NK-92 treated with Interleukin-12 subunit alpha and Interleukin-12 subunit beta, amount 100 ng/mL, for 24 hours (cell line): ENCODE results near the gene LSM14A.
"Not testable (repeated sequence)": the region's sequence is repeated elsewhere in the genome, so short reads cannot be mapped to it uniquely, and the experiment has no call there.

Source experiments
- DNase-seq: peaks from one replicate; lab custom pipeline; 2025; lab: John Stamatoyannopoulos, UW

Gene LSM14A

DNA sequence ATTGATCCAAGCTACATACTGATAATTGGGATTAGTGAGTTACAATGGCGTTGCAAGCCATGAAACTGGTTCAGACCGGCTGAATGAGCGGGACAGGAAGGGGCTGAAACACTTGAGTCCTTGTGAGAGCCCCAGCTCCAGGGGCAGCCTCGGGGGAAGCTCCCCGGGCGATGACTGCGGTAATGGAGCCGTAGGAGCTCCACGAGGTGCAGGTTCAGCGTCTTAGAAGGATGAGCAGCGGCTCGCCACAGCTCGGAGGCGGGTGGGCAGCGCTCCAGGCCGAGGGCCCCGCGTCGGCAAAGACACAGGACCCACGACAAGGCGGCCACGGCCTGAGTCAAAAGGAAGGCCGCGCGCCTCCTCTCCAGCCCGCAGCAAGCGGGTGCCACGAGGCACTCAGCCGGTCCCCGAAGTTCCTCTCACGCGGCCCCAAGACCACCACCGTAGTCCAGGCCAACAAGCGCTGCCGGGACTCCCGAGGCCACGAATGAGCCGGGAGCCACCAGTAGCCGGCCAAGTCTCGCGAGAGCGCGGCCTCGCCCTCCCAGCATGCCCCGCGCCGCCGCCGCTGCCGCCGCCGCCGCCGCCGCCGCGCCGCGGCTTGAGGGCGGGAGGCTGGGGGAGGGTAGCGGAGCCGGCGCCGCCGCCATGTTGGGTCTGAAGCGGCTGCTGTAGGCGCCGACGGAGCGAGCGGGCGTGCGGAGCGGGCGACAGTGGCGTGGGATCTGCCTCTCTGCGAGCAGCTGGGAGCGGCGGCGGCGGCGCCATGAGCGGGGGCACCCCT, at the start of gene LSM14A:
Gene LSM14A, plus strand, starts transcription at position 628 of the 784 bp plus-strand sequence. Its CDS starts 139 bp downstream, at position 767.
- peak; percentile 87 for DNase-seq

DNA sequence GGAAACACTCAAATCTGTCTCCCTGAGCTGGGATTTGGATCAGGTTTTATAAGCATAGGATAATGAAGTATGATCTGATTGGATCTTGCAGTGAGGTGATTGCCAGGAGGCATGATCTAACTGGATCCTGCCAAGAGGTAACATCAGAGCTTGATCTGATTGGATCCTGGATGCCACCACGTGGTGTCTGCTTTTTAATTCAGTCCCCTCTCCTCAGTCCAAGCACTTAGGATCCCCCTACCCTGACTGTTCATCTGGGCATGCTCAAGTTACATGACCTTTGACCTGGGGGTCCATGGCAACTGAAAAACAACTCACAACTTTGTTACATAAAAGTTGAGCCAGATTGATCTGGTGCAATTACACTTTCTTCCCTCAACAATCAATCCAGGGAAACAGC, 47.5 kb upstream of the LSM14A start:
- no peak for DNase-seq

- DNase-seq: no peak
Measured at GRCh38 chr19:34126966-34127365, 45.3 kb upstream of the LSM14A start.

- no peak for DNase-seq
Measured at GRCh38 chr19:34127684-34128189, 44.6 kb upstream of the LSM14A start.

- DNase-seq: no peak
Measured at GRCh38 chr19:34128558-34129250, 43.6 kb upstream of the LSM14A start.

DNA sequence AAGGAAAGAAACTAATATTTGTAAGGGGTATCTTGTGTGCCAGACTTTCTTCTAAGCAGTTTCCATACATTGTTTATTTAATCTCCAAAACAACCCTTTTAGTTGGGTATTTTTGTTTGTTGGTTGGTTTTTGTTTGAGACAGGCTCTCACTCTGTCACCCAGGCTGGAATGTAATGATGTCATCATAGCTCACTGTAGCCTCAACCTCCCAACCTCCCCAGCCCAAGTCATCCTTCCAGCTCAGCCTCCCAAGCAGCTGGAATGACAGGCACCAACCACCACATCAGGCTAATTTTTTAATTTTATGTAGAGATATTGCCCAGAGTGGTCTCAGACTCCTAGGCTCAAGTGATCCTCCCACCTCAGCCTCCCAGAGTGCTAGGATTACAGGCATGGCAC, 41.2 kb upstream of the LSM14A start:
- DNase-seq: no peak

GRCh38 chr19:34132145-34132544, 40.2 kb upstream of the LSM14A start:
- DNase-seq: not testable (repeated sequence)

- DNase-seq: not testable (repeated sequence)
Measured at GRCh38 chr19:34132706-34133105, 39.6 kb upstream of the LSM14A start.

- DNase-seq: peak; percentile 88
Measured at GRCh38 chr19:34134190-34135053, 37.9 kb upstream of the LSM14A start.

- no peak for DNase-seq
Measured at GRCh38 chr19:34135054-34135800, 37.1 kb upstream of the LSM14A start.

DNA sequence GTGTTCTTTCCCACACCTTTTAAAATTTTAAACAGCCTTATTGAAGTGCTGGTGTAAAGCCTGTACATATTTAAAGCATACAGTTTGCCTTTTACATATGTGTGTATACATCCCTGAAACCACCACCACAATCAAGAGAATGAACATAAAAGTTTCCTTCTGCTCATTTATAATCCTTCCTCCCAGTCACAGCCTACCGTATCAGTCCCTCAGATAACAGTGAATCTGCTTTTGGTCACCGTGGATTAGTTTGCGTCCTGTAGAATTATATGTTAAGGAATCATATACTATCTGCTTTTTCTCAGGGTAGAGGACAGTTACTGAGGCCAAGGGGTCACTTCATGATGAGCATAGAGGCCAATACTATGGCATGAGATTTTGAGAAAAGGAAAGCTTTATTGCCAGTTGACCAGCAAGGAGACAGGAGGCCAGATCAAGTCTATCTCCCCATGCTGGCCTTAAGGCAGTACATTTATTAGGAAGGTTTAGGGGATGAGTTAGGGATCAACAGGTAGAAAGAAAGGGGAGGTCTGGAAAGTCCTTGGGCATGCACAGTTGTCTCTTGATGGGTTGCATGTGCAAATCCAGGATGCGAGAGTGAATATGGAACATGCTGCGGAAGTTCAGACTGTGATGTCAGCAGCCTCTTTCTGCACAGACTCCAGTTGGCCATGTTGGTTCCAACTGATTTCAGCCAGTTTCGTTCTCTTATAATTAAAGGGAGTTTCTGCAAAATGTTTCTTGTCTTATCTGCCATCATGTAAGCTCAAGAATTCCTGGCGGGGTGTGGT, 36.3 kb upstream of the LSM14A start:
- no peak for DNase-seq

DNA sequence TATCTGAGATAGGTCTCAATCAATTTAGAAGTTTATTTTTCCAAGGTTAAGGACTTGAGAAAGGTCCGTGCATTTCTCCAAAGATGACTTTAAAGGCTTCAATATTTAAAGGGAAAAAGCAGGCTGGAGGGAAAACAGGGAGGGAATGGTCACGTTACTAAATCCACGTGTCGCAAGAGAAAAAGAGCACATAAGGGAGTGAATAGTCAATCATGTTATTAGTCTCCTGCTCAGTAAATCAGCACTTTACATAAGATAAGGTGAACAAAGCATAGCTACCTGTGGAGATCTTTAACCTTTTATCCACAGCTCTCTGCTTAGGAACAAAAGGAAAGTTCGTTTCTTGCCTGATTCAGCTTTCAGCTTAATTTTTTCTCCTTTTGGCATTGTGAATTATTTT, 31.3 kb upstream of the LSM14A start:
- DNase-seq: no peak

DNA sequence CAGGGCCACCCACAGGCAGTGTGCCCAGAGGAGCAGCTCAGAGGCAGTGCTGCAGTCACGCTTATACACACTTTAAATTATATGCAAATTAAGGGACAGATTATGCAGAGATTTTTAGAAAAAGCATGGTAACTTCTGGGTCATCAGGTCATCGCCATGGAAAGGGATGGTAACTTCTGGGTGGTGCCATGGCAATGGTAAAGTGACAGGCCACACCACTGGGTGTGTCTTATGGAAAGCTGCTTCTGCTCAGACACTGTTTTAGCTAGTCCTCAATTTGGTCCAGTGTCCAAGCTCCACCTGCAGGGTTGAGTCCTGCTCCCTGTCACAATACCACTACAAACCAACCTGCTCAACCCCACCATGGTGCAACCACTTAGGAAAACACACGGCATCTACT, 29.9 kb upstream of the LSM14A start:
- DNase-seq: no peak

GRCh38 chr19:34145741-34146202, 26.5 kb upstream of the LSM14A start:
- DNase-seq: peak; percentile 22

DNA sequence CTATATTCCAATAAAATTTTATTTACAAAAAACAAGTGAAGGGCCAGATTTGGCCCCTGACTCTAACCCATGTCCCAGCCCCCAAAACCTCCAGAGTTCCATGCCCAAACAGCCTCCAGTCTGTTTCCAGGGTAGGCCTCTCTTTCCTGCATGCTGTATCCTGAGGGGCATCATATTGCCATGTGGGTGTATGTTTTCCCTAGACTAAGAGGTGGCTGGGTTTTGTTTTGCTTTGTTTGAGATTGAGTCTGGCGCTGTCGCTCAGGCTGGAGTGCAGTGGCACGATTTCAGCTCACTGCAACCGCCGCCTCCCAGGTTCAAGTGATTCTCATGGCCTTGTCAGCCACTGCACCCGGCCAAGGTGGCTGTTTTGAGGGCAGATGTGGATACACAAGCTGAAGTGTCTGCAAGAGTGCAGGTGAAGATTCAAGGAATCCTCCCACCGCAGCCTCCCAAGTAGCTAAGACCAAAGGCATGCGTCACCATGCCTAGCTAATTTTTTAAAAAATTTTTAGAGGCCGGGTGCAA, 23.6 kb upstream of the LSM14A start:
- DNase-seq: no peak

- no peak for DNase-seq
Measured at GRCh38 chr19:34149873-34150272, 22.4 kb upstream of the LSM14A start.

DNA sequence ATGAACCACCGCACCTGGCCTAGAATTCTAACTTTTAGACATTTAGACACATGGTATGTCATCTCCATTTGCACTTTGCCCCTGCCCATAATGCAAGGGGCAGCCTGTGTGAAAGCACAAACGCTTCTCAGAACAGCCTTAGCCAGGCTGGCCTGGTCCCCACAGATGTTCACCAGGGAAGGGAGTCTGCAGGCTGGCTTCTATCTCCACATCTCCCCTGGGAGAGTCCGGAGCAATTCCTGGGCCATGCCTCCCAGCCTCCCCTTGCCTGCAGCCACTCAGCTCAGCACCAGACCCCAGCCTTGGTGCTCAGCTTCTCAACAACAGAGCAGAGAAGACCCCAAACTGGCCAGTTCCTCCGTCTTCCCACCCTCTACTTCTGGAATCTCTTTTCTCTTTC, 21.7 kb upstream of the LSM14A start:
- no peak for DNase-seq

DNA sequence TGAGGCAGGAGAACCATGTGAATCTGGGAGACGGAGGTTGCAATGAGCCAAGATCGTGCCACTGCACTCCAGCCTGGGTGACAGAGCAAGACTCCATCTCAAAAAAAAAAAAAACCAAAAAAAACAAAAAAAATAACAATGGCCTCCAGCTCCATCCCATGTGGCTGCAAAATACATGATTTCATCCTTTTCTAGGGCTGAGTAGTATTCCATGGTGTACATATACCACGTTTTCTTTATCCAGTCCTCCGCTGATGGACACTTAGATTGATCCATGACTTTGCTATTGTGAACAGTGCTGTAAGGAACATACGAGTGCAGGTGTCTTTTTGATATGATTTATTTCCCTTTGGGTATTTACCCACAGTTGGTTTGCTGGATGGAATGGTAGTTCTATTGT, 20.9 kb upstream of the LSM14A start:
- no peak for DNase-seq

- DNase-seq: no peak
Measured at GRCh38 chr19:34154401-34154800, 17.9 kb upstream of the LSM14A start.

DNA sequence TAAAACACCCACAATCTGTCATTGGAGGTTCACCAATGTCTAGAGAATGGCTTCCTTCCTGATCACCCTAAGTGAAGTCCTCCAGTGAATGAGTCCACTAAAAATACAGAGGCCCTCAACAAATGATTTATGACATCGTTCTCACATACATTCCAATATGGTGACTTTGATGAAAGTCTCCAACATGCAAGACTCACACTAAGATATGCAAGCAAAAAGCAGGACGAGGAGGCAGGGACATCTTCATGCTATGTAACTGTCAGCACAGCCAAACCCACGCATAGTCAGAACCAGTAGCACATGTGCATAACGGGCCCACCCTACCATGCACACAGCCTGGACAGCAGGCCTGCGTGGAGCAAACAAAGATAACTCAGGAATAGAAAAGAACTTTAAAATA, 16.6 kb upstream of the LSM14A start:
- DNase-seq: no peak
